Left colon (tissue), 2 donors: ENCODE data around the gene ACSM3. TPM values are rescaled to one million over a fixed set of nuclear protein-coding genes. Genes with fewer than 3 reads are reported as not detected.

Experiments
- ATAC-seq: fragments of 200-7000 bp; cut with Tn5 transposase; one replicate; pipeline ENCODE4 v1.9.1; 2020; ENCODE audit warnings: mild to moderate bottlenecking, moderate library complexity
- DNase-seq, 2 donors: peaks; one replicate each; pipeline ENCODE4 v3.0.0-alpha.2; 2020
- intact Hi-C, 2 donors: fragments of 100-400 bp; cut with DNase I in 1 of 2; cut with micrococcal nuclease in 1 of 2; formaldehyde crosslinking; loops; one replicate each; pipeline versions ENCODE4 v1.11.2 to v1.14.0; 2022; cut with DNase I, micrococcal nuclease
- total RNA-seq, 2 donors: library from RNA; stranded (reverse); fragmentation: NEBNext Ultra II Directional; extraction: Animal tissue kit (Norgen Biotek cat#: 25700); gene quantifications; one replicate each; pipeline ENCODE4 v1.2.1, GENCODE V29; 2021
- donor health status: DM: no; HTN: no; CAD: no.
- donor health status: DM: yes; HTN: yes; CAD: no.

The ACSM3 gene
- total RNA-seq, 2 donors from 2014 or later, result 40.9 to 48.0 TPM

- intact Hi-C loops, result no loop called here
- no peak for DNase-seq
These were observed 74.4 kb downstream of the ACSM3 start for GRCh38 chr16:20838240-20838639.

GRCh38 chr16:20839504-20839903 is 75.7 kb downstream of the ACSM3 start:
- ATAC-seq, result no peak
- intact Hi-C loops, result no loop called here
- DNase-seq, result no peak

More at GRCh38 chr16:20838240-20838639, 74.4 kb downstream of the ACSM3 start:
- ATAC-seq, result no peak

- DNase-seq (no peak), ATAC-seq (no peak)
- intact Hi-C loops, result loop anchor here (10.0 kb wide), 2 partner anchors 241 to 451 kb away; no protein-coding TSS in a partner anchor
These were observed 80.2 kb downstream of the ACSM3 start for GRCh38 chr16:20844054-20844453.

- intact Hi-C loops, result loop anchor here (10.0 kb wide), 2 partner anchors 240 to 450 kb away; no protein-coding TSS in a partner anchor
- ATAC-seq (no peak), DNase-seq (no peak)
These were observed 80.8 kb downstream of the ACSM3 start for GRCh38 chr16:20844588-20844987.

GRCh38 chr16:20846030-20846429 is 82.2 kb downstream of the ACSM3 start:
- DNase-seq (no peak), ATAC-seq (no peak)
- intact Hi-C loops, result loop anchor here (5.0 to 10.0 kb wide), 3 partner anchors 236 to 449 kb away; no protein-coding TSS in a partner anchor

DNA sequence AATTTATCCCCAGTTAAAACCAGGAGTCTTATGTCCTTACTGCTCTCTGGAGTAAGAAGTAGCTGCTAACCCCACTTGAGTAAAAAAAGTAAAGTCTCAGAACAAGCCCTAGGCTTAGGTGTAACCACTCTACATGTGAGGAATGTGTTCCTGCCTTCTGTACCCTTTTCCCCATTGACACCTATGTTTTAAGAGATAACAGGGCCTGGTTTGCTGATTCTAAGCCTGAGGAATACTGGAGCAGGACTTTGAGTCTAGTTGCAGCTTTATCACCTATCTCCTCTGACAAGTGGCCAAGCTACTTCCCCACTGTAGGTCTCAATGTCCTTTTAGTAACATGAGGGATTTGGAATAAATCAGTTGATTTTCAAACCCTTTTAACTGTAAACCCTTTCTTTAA is 82.7 kb downstream of the ACSM3 start:
- DNase-seq, result no peak
- intact Hi-C loops, result loop anchor here (5.0 to 10.0 kb wide), 3 partner anchors 236 to 448 kb away; no protein-coding TSS in a partner anchor
- ATAC-seq, result no peak

Other genes with a start within 250 kb of the ACSM3 start
- not detected for gene ACSM2B, start 187.6 kb upstream of the ACSM3 start, total RNA-seq
- gene ACSM1, start 66.3 kb upstream of the ACSM3 start, total RNA-seq, result 1 to 10 TPM in 1 of 2 donors, under 1 TPM in 1; 0.36 to 2.7 TPM
- 10 to 100 TPM; 28.4 to 30.8 TPM for gene THUMPD1, start 22.2 kb upstream of the ACSM3 start, total RNA-seq
- 10 to 100 TPM; 24.9 to 26.8 TPM for gene ERI2, start 42.5 kb downstream of the ACSM3 start, total RNA-seq
- 1 to 10 TPM; 3.0 to 4.9 TPM for gene REXO5, start 42.5 kb downstream of the ACSM3 start, total RNA-seq
- 10 to 100 TPM; 12.4 to 14.0 TPM for gene DCUN1D3, start 136.3 kb downstream of the ACSM3 start, total RNA-seq
- 10 to 100 TPM; 11.7 to 20.1 TPM for gene LYRM1, start 136.8 kb downstream of the ACSM3 start, total RNA-seq